Measurements from ENCODE around the gene ACADM. TPM values are rescaled to one million over a fixed set of nuclear protein-coding genes. Genes with fewer than 3 reads are reported as not detected.
"Not testable (repeated sequence)": the region's sequence is repeated elsewhere in the genome, so short reads cannot be mapped to it uniquely, and the experiment has no call there.

The ACADM gene
- polyA plus RNA-seq, 3 donors, result 97.0 to 132 (median 115) TPM

- DNase-seq, result no peak
These were observed 62.5 kb downstream of the ACADM start for GRCh38 chr1:75786901-75787493.

- no peak for DNase-seq
These were observed 63.0 kb downstream of the ACADM start for GRCh38 chr1:75787524-75787923.

- DNase-seq, result no peak
These were observed 65.5 kb downstream of the ACADM start for GRCh38 chr1:75789988-75790387.

GRCh38 chr1:75791022-75791421 lies 66.5 kb downstream of the ACADM start:
- DNase-seq, result no peak

- no peak for DNase-seq
These were observed 67.6 kb downstream of the ACADM start for GRCh38 chr1:75792091-75792490.

- no peak for DNase-seq
These were observed 69.9 kb downstream of the ACADM start for GRCh38 chr1:75794382-75794781.

GRCh38 chr1:75795703-75796193 lies 71.2 kb downstream of the ACADM start:
- no peak for DNase-seq

- no peak for DNase-seq
These were observed 72.1 kb downstream of the ACADM start, which contains the start of gene MSH4 for GRCh38 chr1:75796376-75797272. MSH4 (plus strand) TSS chr1:75796882; CDS start chr1:75796986, 104 bp downstream.

GRCh38 chr1:75797273-75797588 lies 72.7 kb downstream of the ACADM start:
- no peak for DNase-seq

- DNase-seq, result no peak
These were observed 73.2 kb downstream of the ACADM start for GRCh38 chr1:75797606-75798216.

GRCh38 chr1:75801480-75801879 lies 77.0 kb downstream of the ACADM start:
- not testable (repeated sequence) for DNase-seq

- DNase-seq, result no peak
These were observed 84.4 kb downstream of the ACADM start for GRCh38 chr1:75808921-75809320.

- not testable (repeated sequence) for DNase-seq
These were observed 85.6 kb downstream of the ACADM start for GRCh38 chr1:75810113-75810512.

- DNase-seq, result no peak
These were observed 86.9 kb downstream of the ACADM start for GRCh38 chr1:75811211-75811981.

- DNase-seq, result no peak
These were observed 87.6 kb downstream of the ACADM start for GRCh38 chr1:75812065-75812464.

Other genes starting within 250 kb of the ACADM start
- 10 to 100 TPM in 2 of 3 donors, 1 to 10 TPM in 1; 9.6 to 19.9 (median 14.2) TPM for gene SLC44A5, start 113.6 kb upstream of the ACADM start, polyA plus RNA-seq (ENCODE audit: insufficient read length in 3 of 3)
- gene RABGGTB, start 61.5 kb downstream of the ACADM start, polyA plus RNA-seq (ENCODE audit: insufficient read length in 3 of 3), result 100 to 1,000 TPM in 1 of 3 donors, 10 to 100 TPM in 2; 77.0 to 101 (median 95.3) TPM
- gene MSH4, start 72.2 kb downstream of the ACADM start, polyA plus RNA-seq (ENCODE audit: insufficient read length in 3 of 3), result under 1 TPM; 0.21 to 0.79 (median 0.70) TPM
- gene ASB17, start 207.7 kb downstream of the ACADM start, polyA plus RNA-seq (ENCODE audit: insufficient read length in 3 of 3), result not detected